Activated T-cell treated with anti-CD3 and anti-CD28 coated beads for 1 hour (primary cell): Measurements from ENCODE around the gene DCAF8.

Experiments
- DNase-seq: peaks from one replicate; pipeline ENCODE4 v3.0.0-alpha.2; 2020; ENCODE audit warnings: low read depth

DCAF8 gene

GRCh38 chr1:160261556-160261892, 825 bp downstream of the DCAF8 start:
- peak; percentile 49 for DNase-seq

GRCh38 chr1:160260406-160261382, 1.7 kb downstream of the DCAF8 start:
- DNase-seq = no peak

- DNase-seq = no peak
Observed at GRCh38 chr1:160258177-160258798, 4.1 kb downstream of the DCAF8 start.

GRCh38 chr1:160257411-160258015, 4.8 kb downstream of the DCAF8 start:
- no peak for DNase-seq

- DNase-seq = no peak
Observed at GRCh38 chr1:160256396-160257046, 5.8 kb downstream of the DCAF8 start.

GRCh38 chr1:160255781-160256300, 6.5 kb downstream of the DCAF8 start:
- DNase-seq = no peak

- DNase-seq = peak; percentile 23
Observed at GRCh38 chr1:160251687-160252526, 10.4 kb downstream of the DCAF8 start.

GRCh38 chr1:160251011-160251410, 11.3 kb downstream of the DCAF8 start:
- DNase-seq = no peak

GRCh38 chr1:160247053-160247452, 15.3 kb downstream of the DCAF8 start:
- DNase-seq = no peak

- no peak for DNase-seq
Observed at GRCh38 chr1:160245434-160245833, 16.9 kb downstream of the DCAF8 start.

GRCh38 chr1:160244209-160244608, 18.1 kb downstream of the DCAF8 start:
- DNase-seq = no peak

- no peak for DNase-seq
Observed at GRCh38 chr1:160243767-160244166, 18.6 kb downstream of the DCAF8 start.

- DNase-seq = no peak
Observed at GRCh38 chr1:160239582-160240299, 22.6 kb downstream of the DCAF8 start.

GRCh38 chr1:160238408-160238807, 23.9 kb downstream of the DCAF8 start:
- DNase-seq = no peak

GRCh38 chr1:160237558-160237957, 24.8 kb downstream of the DCAF8 start:
- no peak for DNase-seq

GRCh38 chr1:160236806-160237205, 25.5 kb downstream of the DCAF8 start:
- no peak for DNase-seq

GRCh38 chr1:160232911-160233310, 29.4 kb downstream of the DCAF8 start:
- no peak for DNase-seq

GRCh38 chr1:160228431-160228830, 33.9 kb downstream of the DCAF8 start:
- DNase-seq = no peak

- DNase-seq = no peak
Observed at GRCh38 chr1:160227561-160227960, 34.8 kb downstream of the DCAF8 start.

- no peak for DNase-seq
Observed at GRCh38 chr1:160227034-160227433, 35.3 kb downstream of the DCAF8 start.

- no peak for DNase-seq
Observed at GRCh38 chr1:160226623-160227022, 35.7 kb downstream of the DCAF8 start.
